GM12801 (cell line): Measurements from ENCODE around the gene OXSR1.

Source experiments
- CTCF ChIP-seq: IDR thresholded peaks from one replicate; pipeline ENCODE4 v1.5.1; 2011; ENCODE audit warnings: control low read depth; ENCODE audit not compliant: insufficient read length; ENCODE audit errors: extremely low read depth

The OXSR1 gene

GRCh38 chr3:38221005-38221404, 55.7 kb downstream of the OXSR1 start:
- no peak for TF ChIP-seq CTCF

- TF ChIP-seq CTCF, result no peak
Observed at GRCh38 chr3:38222032-38222634, 56.8 kb downstream of the OXSR1 start.

GRCh38 chr3:38224357-38224756, 59.0 kb downstream of the OXSR1 start:
- TF ChIP-seq CTCF, result no peak

- TF ChIP-seq CTCF, result no peak
Observed at GRCh38 chr3:38226273-38226672, 60.9 kb downstream of the OXSR1 start.

GRCh38 chr3:38227989-38228388, 62.7 kb downstream of the OXSR1 start:
- TF ChIP-seq CTCF, result no peak

- no peak for TF ChIP-seq CTCF
Observed at GRCh38 chr3:38229036-38229435, 63.7 kb downstream of the OXSR1 start.

GRCh38 chr3:38232701-38233100, 67.4 kb downstream of the OXSR1 start:
- no peak for TF ChIP-seq CTCF

GRCh38 chr3:38235466-38235865, 70.1 kb downstream of the OXSR1 start:
- no peak for TF ChIP-seq CTCF
